Ammon's horn (tissue), 1 donor: ENCODE measurements around the gene SGPP2.

Experiments used
- DNase-seq: peaks from one replicate; pipeline ENCODE4 v3.0.0-alpha.2; 2016; ENCODE audit warnings: low spot score

The SGPP2 gene

DNA sequence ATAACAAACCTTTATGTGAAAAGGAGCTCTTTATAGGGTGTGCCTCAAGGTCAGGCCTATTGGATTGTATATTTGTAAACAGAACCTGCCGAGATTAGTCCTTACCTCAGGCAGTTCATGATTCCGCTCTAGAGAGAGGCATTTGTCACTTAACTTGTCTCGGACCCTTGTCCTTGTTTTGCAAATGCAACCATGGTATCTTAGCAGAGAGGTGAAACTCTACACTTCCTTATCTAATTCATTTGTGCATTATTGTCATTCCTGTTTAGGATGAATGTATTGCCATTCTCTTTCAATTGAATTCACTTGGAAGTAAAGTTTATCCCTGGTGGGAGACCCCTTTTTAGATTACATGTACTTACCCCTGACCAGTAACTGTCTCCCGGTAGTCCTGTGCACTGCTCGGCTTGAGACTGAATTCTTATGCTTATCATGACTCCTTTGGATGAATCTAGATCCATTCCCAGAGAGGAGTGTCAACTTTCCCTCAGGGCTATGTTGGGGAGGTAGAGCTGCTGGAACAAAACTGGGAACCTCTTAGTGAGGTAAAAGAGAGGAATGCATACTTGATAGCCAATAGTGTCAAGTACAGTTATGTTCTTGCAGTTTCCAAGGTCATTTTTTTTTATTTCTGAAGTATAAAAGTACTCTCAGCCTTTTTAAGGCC lies 46.6 kb downstream of the SGPP2 start:
- no peak for DNase-seq

DNA sequence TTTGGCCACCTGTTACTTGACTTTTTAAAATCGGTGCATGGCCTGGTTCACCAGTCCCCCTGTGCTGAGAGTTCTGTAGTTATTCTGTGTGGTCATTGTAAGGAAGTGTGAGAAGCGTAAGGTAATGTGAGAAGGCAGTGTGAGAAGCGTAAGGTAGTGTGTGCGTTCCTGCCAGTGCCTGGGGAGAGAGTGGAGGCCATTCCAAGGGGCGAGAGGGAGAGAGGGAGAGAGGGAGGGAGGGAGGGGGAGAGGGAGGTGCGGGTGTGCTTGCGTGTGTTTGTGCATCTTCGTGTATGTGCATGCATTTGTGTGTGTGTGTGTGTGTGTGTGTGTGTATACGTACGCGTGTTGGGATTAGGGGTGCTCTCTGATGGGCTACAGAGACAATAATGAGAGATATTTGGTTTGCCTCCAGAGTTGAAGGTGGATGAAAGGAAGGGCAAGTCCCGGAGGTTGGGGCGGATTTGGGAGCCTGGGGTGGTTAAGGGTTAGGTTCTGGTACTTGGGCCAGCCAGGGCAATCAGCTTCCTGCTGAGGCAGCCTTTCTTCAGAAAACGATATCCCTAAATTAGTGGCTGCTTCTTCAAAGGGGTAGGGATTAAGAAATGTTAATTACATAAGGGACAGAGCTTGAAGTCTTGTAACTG lies 53.7 kb downstream of the SGPP2 start:
- DNase-seq, result no peak

DNA sequence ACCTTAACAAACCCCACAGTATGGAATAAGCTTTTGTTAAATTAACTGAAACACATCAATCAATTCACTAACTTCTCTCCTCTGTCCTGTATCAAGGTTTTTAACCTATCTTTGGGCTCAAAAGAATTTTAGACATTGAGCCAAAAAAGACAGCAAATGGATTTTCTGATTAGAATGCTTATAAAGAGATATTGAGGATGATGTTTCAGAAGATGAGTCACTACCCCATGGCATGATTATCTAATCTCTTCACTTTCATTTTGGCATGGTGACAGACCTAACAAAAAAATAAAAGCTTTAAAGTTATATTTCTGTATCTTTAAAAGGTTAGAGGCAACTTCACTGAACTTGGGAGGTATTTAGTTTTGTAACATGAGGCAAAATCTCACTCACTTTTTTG lies 55.5 kb downstream of the SGPP2 start:
- DNase-seq, result no peak

DNA sequence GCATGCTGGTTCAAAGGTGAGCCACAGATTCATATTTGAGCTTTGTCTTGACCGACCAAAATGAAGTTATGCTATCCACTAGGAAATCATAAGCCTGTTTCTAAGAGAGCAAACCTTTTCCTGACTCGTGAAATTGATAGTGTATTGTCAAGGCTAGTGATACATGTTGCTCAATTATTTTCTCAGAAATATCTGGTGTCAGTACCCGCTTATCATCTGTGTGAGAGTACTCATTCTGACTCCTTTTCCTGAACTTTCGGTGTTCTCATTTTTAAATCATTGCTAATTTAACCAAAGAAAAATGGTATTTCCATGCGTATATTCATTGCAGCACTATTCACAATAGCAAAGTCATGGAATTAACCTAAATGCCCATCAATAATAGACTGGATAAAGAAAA lies 56.2 kb downstream of the SGPP2 start:
- DNase-seq, result no peak

DNA sequence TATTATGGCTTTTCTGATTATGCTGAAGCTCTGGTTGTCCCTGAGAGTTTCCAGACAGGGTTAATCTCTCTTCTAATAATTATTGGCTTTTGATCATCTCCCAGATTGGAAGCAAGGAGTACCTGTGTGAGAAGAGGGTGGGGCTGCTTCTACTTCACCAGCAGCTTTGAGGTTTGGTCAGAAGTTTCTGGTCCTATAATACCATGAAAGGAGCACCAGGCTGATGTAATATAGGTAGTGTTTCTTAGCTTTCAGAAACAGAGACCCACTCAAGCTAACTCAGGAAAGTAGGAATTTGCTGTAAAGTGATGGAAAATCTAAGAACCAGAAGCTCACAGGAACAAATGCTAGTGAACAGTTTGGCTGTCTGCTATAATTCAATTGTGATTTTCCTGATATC lies 57.6 kb downstream of the SGPP2 start:
- DNase-seq, result no peak

DNA sequence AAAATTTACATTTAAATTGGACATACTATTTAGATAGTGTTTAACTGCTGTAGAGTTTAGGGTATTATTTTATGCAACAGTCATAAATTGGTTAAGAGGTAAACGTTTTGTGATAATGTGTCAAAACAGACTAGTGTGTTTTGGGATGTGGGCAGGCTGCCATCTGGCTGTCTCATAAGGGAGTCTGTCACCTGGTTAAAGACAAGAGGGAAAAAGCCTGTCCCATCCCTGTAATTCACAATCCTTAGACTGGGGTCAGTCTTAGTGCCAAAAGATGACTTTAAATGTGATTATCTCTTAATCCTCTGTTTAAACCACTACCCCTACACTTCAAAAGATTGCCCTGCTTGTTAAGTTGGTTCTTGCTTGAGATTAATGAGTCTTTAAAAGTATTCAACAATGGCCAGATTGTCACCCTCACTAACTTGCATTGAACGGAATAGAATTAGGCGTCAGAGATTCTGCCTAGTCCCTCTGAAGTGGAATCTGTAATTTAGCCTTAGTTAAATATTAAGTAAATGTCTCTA lies 59.2 kb downstream of the SGPP2 start:
- no peak for DNase-seq

DNA sequence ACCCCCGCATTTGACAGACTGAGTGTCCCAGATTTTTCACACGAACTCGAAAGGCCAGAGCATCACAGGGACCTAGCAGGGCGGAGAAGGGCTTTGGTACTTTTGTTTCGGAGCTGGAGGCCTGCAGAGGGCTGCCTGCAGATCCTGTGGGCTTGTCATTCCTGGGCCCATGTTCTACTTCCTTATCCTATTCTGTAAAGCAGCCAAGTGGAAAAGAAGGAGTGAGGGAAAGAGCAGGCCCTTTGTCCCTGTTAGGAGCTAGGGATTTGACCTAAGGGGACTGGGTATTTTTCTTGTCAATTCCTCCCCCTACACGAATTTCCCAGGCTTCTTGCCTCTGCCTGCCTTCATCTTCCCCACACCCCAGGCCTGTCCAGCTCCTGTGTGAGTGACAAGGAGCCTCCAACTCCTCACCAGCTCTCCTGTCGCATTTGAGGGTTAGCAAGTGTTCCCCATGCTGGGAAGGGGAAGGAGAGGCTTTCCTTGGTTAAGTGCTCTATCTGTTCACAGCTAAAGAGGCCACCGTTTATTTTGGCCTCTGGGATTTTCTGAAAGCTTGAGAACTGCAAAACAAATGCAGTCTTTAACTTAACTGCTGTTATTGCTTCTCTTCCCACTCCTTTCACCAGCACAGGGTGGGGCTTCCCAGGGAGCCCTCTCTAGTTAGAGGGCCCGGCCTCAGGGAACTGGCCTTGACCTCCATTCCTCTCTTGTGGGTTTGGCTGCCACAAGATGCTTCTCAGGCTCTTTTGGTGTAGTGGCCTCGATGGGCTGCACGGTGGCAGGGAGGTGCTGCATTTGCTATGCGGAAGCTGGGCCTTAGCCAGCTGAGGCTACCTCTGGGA lies 61.2 kb downstream of the SGPP2 start:
- DNase-seq, result no peak

DNA sequence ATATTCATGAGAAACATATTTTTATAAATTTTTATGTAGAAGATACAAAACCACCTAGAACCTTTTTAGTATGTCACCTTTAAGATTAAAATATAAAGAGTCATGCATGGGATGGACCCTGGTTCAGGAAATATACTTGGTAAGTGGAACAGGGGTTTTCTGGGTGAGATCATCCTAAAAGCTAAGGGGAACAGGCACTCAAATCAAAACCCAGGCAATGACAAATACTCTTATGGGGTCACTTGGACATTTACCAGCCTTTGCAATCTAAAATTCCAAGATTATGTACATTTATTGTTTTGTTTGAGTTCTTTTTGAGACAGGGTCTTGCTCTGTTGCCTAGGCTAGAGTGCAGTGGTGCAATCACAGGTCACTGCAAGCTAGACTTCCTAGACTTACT lies 65.8 kb downstream of the SGPP2 start:
- no peak for DNase-seq

DNA sequence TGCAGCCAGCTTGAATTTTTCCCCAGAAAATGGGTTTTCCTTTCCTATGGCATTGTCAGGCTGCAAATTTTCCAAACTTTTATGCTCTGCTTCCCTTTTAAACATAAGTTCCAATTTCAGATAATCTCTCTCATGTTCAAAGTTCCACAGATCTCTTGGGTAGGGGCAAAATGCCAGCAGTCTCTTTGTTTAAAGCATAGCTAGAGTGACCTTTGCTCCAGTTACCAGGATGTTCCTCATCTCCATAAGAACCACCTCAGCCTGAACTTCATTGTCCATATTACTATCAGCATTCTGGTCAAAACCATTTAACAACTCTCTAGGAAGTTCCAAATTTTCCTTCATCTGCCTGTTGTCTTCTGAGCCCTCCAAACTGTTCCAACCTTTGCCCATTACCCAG lies 68.3 kb downstream of the SGPP2 start:
- no peak for DNase-seq

DNA sequence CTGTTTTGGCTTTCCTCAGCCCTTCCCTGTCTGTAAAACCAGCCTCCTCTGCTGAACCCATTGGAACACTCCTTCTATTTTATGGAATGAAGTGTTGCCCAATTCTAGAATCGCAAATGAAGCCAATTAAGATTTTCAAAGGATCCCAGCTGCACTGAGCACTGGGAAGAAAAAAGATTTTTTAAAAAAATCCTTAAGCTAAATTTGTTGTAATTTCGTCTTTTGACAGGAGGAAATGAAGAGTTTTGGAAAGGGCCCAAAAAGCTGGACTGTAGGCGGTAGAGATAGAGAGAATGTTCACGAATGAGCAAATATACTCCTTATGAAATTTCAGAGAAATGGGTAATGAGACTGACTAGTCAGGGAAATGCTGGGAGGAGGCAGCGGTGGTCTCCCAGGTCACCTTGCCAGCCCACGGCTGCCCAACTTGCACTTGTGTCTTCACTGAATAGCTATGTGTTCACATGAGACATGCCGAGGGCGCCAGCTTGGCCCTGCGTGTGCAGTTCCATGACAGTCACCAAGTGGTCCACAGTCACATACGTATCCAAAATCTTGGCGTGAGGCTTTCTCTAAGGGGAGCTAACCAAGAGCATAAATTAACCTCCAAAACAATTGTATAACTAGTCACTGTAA lies 69.9 kb downstream of the SGPP2 start:
- no peak for DNase-seq

DNA sequence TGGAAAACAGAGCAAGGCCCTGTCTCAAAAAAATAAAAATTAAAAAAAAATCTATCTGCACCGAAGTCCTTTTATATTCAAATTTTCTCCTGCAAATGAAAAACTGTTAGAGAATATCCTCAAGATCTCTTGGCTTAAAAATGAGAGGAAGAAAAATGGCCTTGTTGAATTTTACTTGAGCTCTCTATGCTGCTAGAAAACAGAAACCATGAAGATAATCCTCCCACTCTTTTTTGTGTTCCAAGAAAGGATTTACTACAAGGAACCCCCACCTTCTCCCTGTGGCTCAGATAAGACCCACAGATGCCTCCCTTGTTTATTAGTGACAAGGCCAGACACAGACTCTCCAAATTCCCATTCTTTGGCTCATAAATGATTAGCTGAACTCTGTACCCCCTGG lies 71.0 kb downstream of the SGPP2 start:
- no peak for DNase-seq

DNA sequence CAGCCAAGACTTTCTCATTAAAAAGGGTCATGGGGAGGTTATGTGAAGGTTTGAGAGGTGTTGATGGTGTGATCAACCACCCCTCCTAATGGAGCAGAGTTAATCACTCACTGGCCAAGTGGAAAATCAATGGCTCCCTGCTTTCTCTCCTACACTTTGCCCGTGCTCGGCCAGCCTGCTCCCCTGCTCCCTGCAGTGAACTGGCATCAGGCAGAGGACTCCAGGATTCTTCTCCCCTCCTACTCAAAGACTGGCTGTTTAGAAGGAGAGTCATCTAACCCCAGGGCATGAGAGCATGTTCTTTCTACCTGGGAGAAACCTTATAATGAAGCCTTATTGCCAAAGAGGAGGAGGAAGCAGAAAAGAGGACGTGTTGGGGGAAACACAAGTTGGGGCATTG lies 74.9 kb downstream of the SGPP2 start:
- no peak for DNase-seq

DNA sequence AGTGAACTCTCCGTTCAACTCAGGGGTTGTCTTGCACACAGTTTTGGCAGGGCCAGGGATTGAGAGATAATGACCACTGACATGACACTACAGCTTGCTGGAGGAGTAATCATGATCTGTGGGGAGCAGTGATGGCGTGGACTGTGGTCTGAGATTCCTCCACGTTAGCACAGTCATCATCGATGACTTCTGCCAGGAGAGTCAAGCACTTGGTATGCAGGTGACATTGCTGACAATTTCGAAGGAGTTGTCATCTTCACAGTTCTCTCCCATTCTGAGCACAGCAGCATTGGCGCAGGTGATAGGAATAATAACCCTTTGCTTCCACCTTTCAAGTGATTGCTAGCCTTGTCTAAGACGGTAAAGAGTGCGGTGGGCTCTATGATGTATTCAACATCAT lies 79.8 kb downstream of the SGPP2 start:
- DNase-seq, result no peak

DNA sequence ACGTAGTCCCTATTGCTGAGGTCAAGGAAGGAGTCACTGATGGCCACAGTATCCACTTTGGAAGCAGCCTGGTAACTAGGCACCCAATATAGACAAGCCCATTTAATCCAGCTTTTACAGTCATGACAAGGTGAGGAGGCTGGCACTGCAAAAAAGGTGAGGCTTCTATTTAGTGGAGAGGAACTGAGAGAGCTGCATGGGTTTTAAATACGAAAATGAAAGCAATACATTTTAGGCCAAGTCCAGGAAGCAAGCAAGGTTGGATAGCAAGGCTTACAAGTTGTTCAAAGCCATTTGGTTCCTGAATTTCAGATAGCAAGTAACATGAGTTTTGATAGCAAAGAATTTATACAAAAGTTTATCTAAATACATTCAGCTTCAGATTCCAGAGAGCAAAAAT lies 80.4 kb downstream of the SGPP2 start:
- no peak for DNase-seq

DNA sequence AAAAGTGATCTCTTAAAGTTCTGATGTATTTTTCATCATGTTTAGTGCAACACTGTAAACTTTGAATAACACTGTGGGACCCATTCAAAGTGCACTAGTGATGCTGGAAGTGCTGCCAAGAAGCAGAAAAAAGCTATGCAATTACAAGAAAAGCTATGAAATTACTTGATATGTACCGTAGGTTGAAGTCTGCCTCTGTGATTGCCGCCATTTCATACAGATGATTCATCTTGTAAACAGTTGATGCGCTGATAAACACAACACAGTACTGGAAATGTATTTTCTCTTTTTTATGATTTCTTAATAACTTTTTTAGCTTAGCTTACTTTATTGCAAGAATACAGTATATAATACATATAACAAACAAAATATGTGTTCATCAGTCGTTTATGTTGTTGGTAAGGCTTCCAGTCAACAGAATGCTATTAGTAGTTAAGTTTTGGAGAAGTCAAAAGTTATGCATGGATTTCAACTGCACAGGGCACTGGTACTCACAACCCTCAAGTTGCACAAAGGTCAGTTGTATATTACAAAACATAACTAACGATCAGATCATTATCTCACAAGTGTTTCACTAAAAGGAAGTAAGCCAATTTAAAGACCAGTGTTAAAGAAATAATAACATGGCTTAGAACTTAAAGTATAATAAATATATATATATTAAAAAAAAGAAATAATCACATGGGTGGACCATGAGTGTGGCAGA lies 82.0 kb downstream of the SGPP2 start:
- no peak for DNase-seq

DNA sequence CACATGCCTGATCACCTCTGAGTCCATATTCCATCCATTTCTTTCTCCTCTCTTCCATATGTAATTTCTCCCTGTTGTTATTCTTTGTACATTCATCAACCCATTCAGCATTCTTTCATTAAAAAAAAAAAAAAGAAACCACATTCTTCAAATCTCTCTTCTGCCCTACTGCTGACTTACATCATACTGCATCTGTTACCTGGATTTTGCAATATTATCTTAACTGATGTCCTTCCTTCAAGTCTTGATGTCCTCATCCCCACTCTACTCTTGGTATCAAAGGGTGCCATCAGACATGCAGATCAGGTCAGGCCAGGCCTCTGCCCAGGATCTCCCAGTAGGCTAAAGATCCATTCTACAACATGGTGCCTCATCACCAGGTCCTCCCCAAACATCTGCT lies 90.6 kb downstream of the SGPP2 start:
- no peak for DNase-seq

DNA sequence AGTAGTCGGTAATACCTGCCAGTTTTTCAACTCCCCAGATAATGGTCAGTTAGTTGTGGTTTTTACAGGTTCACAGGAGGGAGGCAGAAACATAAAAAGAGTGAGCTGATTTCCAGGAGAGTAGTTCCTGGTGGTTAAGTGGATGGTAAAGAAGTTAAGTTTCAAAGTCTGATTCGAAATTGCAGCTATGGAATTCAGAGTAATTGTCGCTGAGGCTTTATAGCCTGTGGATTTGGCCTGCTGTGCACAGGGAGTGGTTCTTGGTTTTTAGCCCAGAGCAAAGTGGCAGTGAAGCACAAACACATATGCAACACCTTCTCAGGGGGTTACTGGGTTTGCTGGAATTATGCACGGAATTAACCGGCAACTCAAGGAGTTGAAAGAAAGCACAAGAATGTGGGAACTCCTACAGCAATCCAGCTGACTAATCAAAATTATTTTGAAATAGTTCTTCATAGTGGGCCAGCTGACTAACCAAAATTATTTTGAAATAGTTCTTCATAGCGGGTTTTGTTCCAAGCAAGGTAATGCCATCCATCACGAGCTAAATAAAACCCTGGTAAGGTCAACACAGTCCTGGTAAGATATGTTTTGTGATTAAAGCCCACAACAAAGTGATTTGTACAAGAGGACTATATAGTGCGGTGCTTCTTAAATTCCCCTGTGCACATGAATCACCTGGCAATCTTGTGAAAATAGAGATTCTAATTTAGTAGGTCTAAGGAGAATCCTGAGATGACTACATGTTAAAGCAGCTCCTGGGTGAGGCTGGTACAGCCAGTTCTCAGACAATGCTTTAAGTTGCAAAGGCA lies 94.4 kb downstream of the SGPP2 start:
- no peak for DNase-seq

DNA sequence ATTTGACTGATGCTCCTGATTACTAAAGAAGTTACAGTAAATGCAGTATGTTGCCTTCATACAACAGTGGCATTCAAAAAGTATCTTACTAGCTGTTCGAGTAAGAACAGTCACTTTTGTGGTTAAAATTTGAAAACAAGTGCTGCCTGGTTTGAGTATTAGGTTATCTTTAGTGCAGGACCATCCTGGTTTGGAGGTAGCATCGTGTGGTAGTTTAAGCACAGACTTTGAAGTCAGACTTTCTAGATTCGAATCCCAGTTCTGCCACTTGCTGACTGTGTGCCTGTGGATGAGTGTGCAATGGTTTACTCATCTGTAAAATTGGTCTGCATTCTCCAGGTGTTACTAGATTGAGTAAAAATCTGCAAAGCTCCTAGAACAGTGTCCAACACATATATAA lies 96.8 kb downstream of the SGPP2 start:
- DNase-seq, result no peak

DNA sequence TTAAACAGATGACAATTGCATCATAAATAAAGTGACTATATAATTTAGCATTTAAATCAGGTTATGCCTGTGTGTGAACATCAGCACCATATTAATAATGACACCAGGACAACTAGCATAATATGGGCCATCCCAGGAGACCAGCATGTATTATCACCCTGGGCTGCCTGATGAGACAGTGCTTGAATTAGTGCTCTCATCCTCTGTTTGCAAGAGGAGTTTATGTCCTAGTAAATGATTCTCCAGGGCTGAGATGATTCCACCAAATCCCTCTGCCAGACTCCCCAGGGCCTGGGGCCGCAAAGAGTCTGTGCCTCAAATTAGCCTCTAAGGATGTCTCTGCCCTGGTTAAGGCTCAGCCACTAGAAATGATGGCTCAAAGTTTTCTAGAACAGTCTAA lies 97.7 kb downstream of the SGPP2 start:
- no peak for DNase-seq

DNA sequence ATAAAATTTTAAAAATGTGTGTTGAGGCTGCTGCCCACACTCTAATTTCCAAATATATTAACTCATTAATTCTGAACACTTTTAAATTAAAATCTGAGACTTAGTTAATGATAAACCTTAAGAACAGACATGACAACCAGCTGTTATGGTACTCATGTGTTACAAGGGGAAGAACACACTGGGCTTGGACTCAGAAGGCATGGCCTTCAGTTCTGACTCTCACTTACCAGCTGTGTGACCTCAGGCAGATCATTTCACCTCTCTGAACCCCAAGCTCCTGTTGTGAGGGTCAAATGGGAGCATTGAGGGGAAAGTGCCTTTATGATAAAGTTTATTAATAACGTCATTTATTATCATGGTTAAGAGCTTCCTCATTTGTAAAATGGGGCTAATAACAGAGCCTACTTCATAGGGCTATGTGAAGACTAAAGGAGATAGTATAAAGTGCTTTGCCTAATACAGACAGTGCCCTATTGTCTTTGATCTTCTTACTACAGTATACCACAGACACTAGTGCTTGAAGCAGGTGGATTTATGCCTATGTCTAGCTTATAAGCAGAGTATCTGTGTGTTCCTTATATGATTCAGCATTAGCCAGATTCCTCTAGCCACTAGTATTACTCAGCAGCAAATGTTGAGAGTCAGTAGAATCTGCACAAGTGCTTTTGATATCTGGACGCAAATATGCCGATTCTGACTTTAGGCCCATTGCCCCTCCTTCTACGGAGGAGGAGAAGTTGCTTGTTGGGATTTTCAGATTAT lies 99.6 kb downstream of the SGPP2 start:
- DNase-seq, result no peak
